ENCODE measurements around the gene NAA10. TPM values are rescaled to one million over a fixed set of nuclear protein-coding genes. Genes with fewer than 3 reads are reported as not detected.

Gene NAA10
- total RNA-seq, 1 experiment from 2014 or later, result 107 TPM

DNA sequence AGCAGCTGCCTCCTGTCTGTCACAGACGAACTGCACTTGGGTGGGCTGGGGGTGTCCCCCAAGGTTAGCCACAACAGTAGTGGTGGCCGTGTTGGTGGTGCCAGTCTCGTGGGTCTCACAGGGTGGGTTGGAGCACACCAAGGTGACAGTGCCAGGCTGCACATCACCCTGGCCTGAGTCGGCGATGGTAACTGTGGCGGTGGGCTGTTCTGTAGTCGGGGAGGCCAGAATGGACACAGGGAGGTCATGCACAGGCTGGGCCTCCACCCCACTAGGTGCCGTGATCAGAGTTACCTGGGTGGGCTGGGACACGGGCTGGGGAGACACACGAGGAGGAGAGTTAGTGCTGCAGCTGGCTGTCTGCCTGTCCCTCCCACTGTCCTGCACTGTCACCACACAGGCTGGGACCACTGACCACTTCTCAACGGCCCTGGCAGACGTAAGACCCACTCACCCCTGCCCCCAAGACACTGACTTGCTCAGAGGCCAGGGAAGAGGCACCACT is 20.4 kb upstream of the NAA10 start:
- Mint-ChIP-seq H3K27me3 (ENCODE audit: low read depth) (no peaks in the 10 kb centered on the region), H3K4me3 (no peak overlapping the region), H3K4me1 (no peaks in the 10 kb centered on the region), H3K36me3 (peaks cover 39% of the 10 kb centered on the region), H3K9me3 (no peaks in the 10 kb centered on the region), H3K27ac (no peak overlapping the region)
- ChIA-PET POLR2A (no interaction called here), CTCF (no interaction called here)
- DNase-seq (ENCODE audit: low spot score), result no peak
- TF ChIP-seq, protein P1, sequence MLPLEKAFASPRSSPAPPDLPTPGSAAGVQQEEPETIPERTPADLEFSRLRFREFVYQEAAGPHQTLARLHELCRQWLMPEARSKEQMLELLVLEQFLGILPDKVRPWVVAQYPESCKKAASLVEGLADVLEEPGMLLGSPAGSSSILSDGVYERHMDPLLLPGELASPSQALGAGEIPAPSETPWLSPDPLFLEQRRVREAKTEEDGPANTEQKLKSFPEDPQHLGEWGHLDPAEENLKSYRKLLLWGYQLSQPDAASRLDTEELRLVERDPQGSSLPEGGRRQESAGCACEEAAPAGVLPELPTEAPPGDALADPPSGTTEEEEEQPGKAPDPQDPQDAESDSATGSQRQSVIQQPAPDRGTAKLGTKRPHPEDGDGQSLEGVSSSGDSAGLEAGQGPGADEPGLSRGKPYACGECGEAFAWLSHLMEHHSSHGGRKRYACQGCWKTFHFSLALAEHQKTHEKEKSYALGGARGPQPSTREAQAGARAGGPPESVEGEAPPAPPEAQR (CRISPR knock-in tag; IDR thresholded peaks at IDR 0.05), result no peak
- TF ChIP-seq HMGA2 (CRISPR knock-in tag; IDR thresholded peaks at IDR 0.05) (no peak), FOXK1 (CRISPR knock-in tag; IDR thresholded peaks at IDR 0.05) (no peak), RELA (CRISPR knock-in tag; IDR thresholded peaks at IDR 0.05; ENCODE audit: borderline replicate concordance) (no peak), TEAD1 (CRISPR knock-in tag; IDR thresholded peaks at IDR 0.05) (no peak), ZNF317 (CRISPR knock-in tag; IDR thresholded peaks at IDR 0.05; ENCODE audit: borderline replicate concordance, low read depth) (no peak), GABPB1 (CRISPR knock-in tag; IDR thresholded peaks at IDR 0.05) (no peak), CREB1 (CRISPR knock-in tag; IDR thresholded peaks at IDR 0.05) (no peak), TEAD4 (CRISPR knock-in tag; IDR thresholded peaks at IDR 0.05) (no peak), EMX1 (CRISPR knock-in tag; IDR thresholded peaks at IDR 0.05) (no peak), MYBL2 (CRISPR knock-in tag; IDR thresholded peaks at IDR 0.05) (no peak), NFE2L1 (CRISPR knock-in tag; IDR thresholded peaks at IDR 0.05) (no peak), IRF2 (CRISPR knock-in tag; IDR thresholded peaks at IDR 0.05; ENCODE audit: borderline replicate concordance, low read depth) (no peak), ZBTB21 (CRISPR knock-in tag; IDR thresholded peaks at IDR 0.05; ENCODE audit: borderline replicate concordance) (no peak)
- TF ChIP-seq, protein P2, sequence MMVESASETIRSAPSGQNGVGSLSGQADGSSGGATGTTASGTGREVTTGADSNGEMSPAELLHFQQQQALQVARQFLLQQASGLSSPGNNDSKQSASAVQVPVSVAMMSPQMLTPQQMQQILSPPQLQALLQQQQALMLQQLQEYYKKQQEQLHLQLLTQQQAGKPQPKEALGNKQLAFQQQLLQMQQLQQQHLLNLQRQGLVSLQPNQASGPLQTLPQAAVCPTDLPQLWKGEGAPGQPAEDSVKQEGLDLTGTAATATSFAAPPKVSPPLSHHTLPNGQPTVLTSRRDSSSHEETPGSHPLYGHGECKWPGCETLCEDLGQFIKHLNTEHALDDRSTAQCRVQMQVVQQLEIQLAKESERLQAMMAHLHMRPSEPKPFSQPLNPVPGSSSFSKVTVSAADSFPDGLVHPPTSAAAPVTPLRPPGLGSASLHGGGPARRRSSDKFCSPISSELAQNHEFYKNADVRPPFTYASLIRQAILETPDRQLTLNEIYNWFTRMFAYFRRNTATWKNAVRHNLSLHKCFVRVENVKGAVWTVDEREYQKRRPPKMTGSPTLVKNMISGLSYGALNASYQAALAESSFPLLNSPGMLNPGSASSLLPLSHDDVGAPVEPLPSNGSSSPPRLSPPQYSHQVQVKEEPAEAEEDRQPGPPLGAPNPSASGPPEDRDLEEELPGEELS (CRISPR knock-in tag; IDR thresholded peaks at IDR 0.05), result no peak
- TF ChIP-seq, protein P3, sequence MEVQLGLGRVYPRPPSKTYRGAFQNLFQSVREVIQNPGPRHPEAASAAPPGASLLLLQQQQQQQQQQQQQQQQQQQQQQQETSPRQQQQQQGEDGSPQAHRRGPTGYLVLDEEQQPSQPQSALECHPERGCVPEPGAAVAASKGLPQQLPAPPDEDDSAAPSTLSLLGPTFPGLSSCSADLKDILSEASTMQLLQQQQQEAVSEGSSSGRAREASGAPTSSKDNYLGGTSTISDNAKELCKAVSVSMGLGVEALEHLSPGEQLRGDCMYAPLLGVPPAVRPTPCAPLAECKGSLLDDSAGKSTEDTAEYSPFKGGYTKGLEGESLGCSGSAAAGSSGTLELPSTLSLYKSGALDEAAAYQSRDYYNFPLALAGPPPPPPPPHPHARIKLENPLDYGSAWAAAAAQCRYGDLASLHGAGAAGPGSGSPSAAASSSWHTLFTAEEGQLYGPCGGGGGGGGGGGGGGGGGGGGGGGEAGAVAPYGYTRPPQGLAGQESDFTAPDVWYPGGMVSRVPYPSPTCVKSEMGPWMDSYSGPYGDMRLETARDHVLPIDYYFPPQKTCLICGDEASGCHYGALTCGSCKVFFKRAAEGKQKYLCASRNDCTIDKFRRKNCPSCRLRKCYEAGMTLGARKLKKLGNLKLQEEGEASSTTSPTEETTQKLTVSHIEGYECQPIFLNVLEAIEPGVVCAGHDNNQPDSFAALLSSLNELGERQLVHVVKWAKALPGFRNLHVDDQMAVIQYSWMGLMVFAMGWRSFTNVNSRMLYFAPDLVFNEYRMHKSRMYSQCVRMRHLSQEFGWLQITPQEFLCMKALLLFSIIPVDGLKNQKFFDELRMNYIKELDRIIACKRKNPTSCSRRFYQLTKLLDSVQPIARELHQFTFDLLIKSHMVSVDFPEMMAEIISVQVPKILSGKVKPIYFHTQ (CRISPR knock-in tag; IDR thresholded peaks at IDR 0.05), result no peak
- TF ChIP-seq, protein P4, sequence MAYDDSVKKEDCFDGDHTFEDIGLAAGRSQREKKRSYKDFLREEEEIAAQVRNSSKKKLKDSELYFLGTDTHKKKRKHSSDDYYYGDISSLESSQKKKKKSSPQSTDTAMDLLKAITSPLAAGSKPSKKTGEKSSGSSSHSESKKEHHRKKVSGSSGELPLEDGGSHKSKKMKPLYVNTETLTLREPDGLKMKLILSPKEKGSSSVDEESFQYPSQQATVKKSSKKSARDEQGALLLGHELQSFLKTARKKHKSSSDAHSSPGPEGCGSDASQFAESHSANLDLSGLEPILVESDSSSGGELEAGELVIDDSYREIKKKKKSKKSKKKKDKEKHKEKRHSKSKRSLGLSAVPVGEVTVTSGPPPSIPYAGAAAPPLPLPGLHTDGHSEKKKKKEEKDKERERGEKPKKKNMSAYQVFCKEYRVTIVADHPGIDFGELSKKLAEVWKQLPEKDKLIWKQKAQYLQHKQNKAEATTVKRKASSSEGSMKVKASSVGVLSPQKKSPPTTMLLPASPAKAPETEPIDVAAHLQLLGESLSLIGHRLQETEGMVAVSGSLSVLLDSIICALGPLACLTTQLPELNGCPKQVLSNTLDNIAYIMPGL (CRISPR knock-in tag; IDR thresholded peaks at IDR 0.05), result no peak
- TF ChIP-seq, protein P5, sequence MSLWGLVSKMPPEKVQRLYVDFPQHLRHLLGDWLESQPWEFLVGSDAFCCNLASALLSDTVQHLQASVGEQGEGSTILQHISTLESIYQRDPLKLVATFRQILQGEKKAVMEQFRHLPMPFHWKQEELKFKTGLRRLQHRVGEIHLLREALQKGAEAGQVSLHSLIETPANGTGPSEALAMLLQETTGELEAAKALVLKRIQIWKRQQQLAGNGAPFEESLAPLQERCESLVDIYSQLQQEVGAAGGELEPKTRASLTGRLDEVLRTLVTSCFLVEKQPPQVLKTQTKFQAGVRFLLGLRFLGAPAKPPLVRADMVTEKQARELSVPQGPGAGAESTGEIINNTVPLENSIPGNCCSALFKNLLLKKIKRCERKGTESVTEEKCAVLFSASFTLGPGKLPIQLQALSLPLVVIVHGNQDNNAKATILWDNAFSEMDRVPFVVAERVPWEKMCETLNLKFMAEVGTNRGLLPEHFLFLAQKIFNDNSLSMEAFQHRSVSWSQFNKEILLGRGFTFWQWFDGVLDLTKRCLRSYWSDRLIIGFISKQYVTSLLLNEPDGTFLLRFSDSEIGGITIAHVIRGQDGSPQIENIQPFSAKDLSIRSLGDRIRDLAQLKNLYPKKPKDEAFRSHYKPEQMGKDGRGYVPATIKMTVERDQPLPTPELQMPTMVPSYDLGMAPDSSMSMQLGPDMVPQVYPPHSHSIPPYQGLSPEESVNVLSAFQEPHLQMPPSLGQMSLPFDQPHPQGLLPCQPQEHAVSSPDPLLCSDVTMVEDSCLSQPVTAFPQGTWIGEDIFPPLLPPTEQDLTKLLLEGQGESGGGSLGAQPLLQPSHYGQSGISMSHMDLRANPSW (CRISPR knock-in tag; conservative IDR thresholded peaks at IDR 0.05; ENCODE audit: low read depth), result no peak
- TF ChIP-seq, protein P6, sequence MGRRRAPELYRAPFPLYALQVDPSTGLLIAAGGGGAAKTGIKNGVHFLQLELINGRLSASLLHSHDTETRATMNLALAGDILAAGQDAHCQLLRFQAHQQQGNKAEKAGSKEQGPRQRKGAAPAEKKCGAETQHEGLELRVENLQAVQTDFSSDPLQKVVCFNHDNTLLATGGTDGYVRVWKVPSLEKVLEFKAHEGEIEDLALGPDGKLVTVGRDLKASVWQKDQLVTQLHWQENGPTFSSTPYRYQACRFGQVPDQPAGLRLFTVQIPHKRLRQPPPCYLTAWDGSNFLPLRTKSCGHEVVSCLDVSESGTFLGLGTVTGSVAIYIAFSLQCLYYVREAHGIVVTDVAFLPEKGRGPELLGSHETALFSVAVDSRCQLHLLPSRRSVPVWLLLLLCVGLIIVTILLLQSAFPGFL (CRISPR knock-in tag; IDR thresholded peaks at IDR 0.05; ENCODE audit: borderline replicate concordance), result no peak
- TF ChIP-seq, protein P7, sequence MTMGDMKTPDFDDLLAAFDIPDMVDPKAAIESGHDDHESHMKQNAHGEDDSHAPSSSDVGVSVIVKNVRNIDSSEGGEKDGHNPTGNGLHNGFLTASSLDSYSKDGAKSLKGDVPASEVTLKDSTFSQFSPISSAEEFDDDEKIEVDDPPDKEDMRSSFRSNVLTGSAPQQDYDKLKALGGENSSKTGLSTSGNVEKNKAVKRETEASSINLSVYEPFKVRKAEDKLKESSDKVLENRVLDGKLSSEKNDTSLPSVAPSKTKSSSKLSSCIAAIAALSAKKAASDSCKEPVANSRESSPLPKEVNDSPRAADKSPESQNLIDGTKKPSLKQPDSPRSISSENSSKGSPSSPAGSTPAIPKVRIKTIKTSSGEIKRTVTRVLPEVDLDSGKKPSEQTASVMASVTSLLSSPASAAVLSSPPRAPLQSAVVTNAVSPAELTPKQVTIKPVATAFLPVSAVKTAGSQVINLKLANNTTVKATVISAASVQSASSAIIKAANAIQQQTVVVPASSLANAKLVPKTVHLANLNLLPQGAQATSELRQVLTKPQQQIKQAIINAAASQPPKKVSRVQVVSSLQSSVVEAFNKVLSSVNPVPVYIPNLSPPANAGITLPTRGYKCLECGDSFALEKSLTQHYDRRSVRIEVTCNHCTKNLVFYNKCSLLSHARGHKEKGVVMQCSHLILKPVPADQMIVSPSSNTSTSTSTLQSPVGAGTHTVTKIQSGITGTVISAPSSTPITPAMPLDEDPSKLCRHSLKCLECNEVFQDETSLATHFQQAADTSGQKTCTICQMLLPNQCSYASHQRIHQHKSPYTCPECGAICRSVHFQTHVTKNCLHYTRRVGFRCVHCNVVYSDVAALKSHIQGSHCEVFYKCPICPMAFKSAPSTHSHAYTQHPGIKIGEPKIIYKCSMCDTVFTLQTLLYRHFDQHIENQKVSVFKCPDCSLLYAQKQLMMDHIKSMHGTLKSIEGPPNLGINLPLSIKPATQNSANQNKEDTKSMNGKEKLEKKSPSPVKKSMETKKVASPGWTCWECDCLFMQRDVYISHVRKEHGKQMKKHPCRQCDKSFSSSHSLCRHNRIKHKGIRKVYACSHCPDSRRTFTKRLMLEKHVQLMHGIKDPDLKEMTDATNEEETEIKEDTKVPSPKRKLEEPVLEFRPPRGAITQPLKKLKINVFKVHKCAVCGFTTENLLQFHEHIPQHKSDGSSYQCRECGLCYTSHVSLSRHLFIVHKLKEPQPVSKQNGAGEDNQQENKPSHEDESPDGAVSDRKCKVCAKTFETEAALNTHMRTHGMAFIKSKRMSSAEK (CRISPR knock-in tag; IDR thresholded peaks at IDR 0.05; ENCODE audit: borderline replicate concordance), result no peak
- ATAC-seq, result no peak
